GM18499 (cell line): ENCODE measurements around the gene SP140.
"Not testable (repeated sequence)": the region's sequence is repeated elsewhere in the genome, so short reads cannot be mapped to it uniquely, and the experiment has no call there.

Source experiments
- ATAC-seq: cut with Tn5 transposase; IDR thresholded peaks from one replicate; pipeline ENCODE4 v1.9.1; 2021; ENCODE audit warnings: moderate number of reproducible peaks; ENCODE audit not compliant: insufficient read depth, unreplicated experiment

The SP140 gene

DNA sequence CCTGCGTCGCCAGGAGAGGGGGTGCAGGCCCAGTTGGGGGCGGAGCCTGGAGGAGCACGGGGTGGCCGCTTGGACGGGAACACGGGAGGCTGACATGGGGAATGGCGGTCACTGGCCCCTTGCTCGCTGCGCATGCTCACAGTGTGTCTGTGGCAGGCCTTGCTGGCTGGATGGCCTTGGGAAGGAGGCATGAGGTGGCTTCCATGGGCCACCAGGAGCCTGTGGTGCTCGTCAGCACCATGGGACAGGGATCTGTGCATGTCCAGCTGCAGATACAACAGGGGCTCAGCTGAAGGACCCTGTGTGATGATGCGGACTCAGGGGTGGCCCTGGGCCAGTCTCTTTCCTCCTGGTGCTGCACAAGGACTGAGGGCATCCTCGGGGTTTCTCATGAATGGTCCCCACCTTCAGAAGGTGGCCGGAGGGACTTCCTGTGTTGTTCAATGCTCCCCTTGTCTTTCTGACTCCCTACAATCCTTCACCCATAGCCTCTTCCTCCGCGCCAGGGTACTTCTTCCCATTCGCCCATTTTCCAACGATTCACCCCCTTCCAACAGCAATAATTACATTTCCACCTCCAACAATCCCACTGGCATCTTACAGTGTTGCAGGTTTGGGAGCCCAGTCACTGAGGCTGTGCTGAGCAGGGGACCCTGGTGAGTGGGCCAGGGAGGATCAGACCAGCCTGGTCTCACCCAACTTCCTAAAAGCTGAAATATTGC, 98.0 kb downstream of the SP140 start:
- ATAC-seq, result no peak

GRCh38 chr2:230324503-230324902, 99.0 kb downstream of the SP140 start:
- no peak for ATAC-seq

DNA sequence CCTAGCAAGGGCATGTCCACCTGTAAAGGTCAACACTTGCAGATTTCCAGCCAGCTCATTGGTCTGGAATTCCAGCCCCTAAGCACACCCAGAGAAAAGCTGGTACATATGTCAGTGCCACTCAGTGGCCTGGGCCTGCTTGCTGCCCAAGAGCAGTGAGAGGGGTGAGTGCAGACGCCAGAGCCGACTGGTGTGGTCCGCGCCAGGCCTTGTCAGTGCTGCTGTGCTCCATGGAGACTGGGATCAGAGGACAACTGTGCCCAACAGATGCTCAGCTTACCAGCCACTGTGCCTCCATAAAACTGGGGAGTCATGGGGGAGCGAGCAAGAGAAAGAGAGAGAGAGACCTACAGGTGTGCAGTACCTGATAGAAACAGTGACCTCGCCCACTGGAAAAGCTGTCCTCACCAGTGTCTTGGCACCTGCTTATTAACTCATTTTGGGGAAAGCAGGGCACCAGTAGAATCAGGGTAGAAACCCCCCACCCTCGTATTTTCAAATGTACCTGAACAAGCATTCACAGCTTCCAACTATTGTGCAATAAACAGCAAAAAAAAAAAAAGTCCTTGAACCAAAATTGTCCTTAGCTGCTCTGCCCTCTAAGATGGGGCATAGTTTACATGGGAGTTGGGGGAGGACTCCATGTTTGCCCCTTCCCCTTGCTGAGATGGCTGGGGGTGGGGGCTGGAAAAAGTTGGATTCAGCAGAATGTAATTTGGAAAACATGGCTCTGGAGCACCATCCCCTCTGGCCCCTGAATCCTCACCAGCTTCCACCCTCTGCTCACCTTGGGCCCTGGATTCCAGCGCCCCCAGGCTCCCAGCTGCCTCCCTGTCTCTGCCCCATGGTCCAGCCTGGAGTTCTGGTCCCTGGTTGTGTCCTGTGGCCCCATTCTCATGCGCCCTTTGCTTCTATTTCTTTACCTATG, 100.0 kb downstream of the SP140 start:
- ATAC-seq, result no peak

DNA sequence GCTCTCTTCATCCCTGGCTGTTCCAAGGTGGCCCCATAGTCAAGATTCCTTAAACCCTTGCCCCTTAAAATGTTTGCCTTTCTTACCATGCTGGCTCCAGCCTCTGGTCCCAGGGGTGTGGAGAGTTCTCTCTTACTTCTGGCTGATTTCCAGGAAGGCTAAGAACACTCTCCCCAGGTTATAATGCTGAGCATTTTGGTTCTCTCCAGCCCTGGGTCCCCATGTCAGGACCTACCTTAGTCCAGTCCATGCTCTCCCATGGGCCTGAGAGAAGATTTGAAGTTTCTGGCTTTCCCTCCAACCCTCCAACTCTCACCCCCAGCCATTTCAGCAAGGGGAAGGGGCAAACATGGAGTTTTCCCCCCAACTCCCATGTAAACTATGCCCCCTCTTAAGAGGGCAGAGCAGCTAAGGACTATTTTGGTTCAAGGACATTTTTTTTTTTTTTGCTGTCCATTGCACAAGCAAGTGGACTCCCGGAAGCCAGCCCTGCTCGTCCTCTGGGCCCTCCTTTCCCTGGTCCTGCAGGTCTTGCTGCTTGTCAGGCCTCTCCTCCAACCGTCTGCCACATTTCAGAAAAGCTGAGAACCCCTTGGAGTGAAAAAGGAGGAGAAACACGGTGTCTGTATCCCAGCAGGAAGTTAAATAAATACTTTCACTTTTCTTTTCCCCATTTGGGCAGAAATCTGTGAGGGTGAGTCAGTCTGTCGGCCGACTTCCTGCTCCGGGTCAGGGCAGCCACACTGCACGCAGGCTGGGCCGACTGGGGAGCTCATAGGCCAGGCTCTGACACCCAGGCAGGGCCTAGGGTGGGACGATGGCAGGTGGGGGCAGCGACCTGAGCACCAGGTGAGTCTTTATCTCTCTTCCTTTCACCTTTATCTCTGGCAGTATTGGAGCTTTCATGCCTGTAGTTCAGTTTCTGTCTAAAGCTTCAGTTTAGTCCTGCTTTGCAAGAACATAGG, 101.2 kb downstream of the SP140 start, which contains the start of gene SP140L:
Gene SP140L, plus strand, starts transcription at position 741 of the 965 bp plus-strand sequence. Its CDS starts 77 bp downstream, at position 818.
- ATAC-seq, result peak; percentile 73

- ATAC-seq, result peak; percentile 36
Observed at GRCh38 chr2:230327418-230328154, 102.0 kb downstream of the SP140 start.

DNA sequence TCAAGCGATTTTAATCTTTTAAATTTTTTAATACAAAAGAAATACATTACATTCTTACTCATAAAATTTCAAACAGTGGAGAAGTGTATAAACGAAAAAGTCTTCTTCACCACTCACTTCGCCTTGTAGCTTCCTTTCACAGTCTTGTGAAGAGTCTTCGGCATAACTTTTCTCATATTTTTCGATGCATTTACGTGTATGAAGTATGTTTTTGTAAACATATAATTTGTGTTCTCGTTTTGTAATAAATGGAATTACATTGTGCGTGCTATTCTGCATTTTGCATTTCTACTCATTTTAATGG, 102.6 kb downstream of the SP140 start:
- ATAC-seq, result no peak

DNA sequence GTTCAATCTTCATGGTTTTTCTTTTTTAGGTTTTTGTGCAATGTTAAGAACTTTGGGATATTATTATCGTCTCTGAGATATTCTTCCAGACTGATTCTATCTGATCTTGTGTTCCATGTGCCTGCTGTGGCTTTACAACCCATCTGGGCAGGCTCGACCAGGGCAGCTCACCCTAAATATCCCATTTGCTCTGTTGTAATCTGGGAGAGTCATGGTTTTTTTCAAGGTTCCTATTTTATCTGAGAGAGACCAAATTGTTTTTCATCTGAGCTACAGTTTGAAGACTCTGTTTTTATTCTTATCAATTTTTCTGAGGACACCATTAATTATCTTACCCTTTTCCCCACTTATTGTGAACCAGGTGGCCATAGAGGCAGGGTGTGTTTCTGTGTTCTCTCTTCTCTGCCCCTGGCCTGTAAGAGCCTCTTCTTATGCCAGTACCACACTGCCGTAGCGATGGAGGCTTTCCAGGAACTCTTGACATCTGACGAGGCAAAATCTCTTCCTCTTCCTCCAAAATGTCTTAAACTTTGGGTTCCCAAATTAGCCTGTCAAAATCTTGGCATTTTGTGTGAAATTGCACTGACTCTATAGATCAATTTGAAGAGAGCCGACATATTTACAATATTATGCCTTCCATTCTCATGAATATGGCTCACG, 104.5 kb downstream of the SP140 start:
- no peak for ATAC-seq

GRCh38 chr2:230330725-230331124, 105.2 kb downstream of the SP140 start:
- ATAC-seq, result no peak

DNA sequence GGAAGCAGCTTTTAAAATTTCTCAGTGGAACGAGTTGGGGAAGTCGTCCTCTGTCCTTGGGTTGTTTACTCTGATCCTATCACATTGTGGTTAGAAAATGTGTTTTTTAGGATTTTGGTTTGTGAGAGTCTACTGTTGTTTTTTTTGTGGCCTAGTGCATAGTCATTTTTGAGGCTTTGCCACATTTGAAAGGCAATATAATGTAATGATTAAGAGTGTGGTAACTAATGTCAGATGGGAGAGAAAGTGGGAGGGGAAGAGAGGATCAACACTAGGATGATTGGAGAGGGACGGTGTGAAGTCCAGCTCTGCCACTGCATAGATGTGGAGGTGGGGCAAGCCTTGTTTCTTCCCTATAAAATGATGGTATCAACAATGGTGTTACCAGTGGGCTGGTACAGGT, 109.9 kb downstream of the SP140 start:
- no peak for ATAC-seq

GRCh38 chr2:230335864-230336506, 110.4 kb downstream of the SP140 start:
- ATAC-seq, result no peak

DNA sequence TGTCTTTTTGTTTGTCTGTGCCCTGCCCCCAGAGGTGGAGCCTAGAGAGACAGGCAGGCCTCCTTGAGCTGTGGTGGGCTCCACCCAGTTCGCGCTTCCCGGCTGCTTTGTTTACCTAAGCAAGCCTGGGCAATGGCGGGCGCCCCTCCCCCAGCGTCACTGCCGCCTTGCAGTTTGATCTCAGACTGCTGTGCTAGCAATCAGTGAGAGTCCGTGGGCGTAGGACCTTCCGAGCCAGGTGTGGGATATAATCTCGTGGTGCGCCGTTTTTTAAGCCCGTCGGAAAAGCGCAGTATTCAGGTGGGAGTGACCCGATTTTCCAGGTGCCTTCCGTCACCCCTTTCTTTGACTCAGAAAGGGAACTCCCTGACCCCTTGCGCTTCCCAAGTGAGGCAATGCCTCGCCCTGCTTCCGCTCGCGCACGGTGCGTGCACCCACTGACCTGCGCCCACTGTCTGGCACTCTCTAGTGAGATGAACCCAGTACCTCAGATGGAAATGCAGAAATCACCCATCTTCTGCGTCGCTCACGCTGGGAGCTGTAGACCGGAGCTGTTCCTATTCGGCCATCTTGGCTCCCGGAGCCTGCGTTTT, 116.5 kb downstream of the SP140 start:
- ATAC-seq, result not testable (repeated sequence)

GRCh38 chr2:230343041-230343624, 117.6 kb downstream of the SP140 start:
- ATAC-seq, result not testable (repeated sequence)

DNA sequence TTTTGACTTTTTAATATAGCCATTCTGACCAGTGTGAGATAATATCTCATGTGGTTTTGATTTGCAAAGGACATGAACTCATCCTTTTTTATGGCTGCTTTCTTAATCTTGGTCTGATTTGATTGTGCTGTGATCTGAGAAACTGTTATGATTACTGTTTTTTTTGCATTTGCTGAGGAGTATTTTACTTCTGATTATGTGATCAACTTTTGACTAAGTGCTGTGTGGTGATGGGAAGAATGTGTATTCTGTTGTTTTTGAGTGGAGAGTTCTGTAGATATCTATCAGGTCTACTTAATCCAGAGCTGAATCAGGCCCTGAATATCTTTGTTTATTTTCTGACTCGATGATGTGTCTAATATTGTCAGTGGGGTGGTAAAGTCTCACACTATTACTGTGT, 118.2 kb downstream of the SP140 start:
- ATAC-seq, result no peak

GRCh38 chr2:230346465-230346864, 120.9 kb downstream of the SP140 start:
- ATAC-seq, result no peak

GRCh38 chr2:230346921-230347533, 121.5 kb downstream of the SP140 start:
- no peak for ATAC-seq

GRCh38 chr2:230347659-230348305, 122.2 kb downstream of the SP140 start:
- ATAC-seq, result peak; percentile 51

DNA sequence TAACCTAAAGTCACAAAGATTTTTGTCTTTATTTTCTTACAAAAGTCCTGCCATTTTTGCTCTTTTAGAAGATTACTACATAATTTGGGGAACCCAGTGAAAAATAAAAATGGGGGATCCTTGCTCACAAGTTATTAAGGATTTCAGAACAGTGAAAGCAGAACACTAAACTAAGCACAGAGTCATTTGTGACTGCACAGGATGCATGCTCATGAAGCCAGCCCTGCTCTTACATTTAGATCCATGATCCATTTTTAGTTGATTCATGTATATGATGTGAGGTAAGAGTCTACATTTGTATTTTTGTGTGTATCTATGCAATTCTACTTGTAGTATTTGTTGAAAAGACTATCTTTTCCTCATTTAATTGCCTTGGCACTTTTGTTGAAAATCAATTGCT, 123.3 kb downstream of the SP140 start:
- no peak for ATAC-seq
